ENCODE data around the gene GABPA.
A peak's percentile ranks its signal among the peaks of the same experiment; 100 is the strongest.
"Not testable (repeated sequence)": the region's sequence is repeated elsewhere in the genome, so short reads cannot be mapped to it uniquely, and the experiment has no call there.

The GABPA gene

DNA sequence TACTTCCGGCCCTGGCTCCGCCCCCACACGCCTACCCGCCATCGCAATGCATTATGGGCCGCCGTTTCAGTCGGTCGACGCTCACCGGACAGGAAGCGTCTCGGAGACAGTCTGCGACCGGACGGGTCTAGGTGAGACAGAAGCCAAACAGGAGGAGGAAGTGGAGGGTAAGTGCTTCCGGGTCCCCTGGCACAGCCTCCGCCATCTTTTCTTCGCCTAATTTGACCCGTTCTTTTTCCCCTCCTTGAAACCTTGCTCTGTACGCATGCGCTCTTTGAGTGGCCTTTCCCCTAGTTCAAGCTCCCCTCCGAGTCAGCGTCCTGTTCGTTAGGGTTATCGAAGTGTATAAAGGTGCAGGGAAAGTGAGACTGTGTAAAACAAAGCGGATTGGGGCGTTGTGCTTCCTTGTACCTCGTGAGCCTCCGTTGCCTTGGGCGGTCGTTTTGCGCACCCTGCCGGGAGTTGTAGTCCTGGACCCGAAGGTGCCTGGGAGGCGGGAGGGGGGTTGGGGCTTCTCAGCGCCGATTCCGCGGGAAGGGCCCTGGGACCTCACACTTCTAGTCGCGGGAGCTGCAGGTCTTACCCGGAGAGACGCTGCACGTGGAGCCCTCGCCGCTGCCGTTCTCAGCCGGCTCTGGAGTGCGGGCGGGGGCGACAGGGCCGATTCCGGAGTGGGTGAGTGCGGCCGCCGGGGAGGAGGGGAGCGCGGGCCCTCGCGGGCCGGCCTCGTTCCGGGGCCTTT lies at the start of gene GABPA, which contains the start of gene ATP5PF:
Gene GABPA (plus strand): TSS at position 69 of the 742 bp plus-strand sequence. CDS start 6,627 bp downstream, outside the sequence.
Gene ATP5PF (minus strand): TSS at position 1 of the 742 bp plus-strand sequence. CDS start 5,110 bp downstream, outside the sequence.
- DNase-seq (ENCODE audit: low spot score), result peak; percentile 98

GRCh38 chr21:25687787-25688186 lies 47.0 kb upstream of the GABPA start:
- DNase-seq (ENCODE audit: low spot score), result no peak

DNA sequence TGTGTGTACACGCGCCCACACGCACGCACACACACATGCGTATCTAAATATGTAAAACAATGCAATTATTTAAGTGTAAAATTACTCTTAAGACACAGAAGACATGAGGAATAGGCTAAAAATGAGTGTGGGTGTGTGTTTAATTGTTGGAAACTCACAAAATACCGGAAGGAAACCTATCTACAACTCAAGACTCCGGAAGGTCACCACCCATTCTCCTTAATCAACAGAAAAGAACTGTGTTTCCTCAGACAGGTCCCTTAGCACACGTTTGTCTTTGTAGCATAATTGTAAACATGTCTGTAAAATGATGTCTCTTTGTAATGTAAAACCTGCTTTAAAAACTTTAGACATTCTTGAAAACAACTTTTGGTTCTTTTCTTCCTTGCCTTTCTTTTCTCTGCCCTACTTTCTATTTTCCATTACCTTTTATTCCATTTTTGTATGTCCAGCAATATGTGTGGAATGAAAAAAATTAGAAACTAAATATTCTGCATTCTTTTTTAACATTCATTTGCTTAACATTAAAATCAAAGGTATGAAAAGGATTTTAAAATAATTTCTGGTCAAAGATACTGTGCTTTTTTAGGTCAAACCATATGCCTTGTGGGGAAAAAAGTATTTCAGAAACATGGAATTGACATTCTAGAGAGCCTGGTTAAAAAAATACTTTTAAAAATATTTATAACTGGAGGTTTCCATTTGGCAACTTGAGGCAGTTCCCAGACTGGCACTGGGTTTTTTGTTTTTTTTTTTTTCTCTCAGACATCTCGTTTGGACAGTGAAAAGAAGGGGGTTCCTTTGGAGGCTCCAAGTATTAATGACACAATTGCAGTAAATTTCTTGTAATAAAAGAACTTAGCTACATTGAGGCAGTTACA lies 46.3 kb upstream of the GABPA start:
- DNase-seq (ENCODE audit: low spot score), result no peak

DNA sequence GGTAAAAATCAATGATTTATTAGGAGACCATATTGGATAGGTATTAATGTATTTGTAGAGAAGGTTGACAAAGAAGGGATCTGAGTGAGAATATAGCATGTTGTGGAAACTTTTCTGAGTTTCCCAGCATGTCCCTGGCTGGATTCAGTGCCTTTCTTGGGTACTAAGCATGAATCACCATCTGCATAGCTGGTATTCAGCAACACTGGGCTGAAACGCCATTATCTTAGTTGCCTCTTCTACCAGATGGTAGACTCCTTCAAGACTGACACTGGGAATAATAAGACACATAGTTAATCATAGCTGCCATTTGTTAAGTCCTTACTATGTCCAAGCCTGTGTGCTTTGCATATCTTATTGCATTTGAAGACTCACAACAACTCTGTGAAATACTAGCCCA lies 45.5 kb upstream of the GABPA start:
- no peak for DNase-seq (ENCODE audit: low spot score)

- no peak for DNase-seq (ENCODE audit: low spot score)
These were observed 42.8 kb upstream of the GABPA start for GRCh38 chr21:25691976-25692375.

- not testable (repeated sequence) for DNase-seq (ENCODE audit: low spot score)
These were observed 39.3 kb upstream of the GABPA start for GRCh38 chr21:25695461-25695860.

DNA sequence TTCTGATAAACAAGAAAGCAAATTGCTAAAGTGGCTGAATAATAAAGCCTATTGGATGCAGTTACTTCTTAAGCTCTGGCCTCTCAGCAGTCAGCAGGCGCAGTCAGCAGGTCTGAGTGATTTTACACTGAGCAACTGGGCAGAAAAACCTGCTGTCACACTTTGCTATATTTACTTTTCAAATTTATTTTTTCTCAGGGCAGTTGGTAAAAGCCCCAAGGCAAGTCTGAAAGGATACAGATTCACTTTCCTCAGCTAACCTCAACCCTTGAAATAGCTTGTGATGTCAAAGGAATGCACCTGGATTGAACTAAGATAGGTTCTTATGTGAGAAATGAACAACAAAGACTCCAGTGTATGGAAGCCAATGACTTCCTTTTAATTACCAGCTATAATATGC lies 34.0 kb upstream of the GABPA start:
- no peak for DNase-seq (ENCODE audit: low spot score)

- no peak for DNase-seq (ENCODE audit: low spot score)
These were observed 33.2 kb upstream of the GABPA start for GRCh38 chr21:25701529-25701928.

GRCh38 chr21:25708467-25709065 lies 26.2 kb upstream of the GABPA start:
- DNase-seq (ENCODE audit: low spot score), result peak; percentile 71

DNA sequence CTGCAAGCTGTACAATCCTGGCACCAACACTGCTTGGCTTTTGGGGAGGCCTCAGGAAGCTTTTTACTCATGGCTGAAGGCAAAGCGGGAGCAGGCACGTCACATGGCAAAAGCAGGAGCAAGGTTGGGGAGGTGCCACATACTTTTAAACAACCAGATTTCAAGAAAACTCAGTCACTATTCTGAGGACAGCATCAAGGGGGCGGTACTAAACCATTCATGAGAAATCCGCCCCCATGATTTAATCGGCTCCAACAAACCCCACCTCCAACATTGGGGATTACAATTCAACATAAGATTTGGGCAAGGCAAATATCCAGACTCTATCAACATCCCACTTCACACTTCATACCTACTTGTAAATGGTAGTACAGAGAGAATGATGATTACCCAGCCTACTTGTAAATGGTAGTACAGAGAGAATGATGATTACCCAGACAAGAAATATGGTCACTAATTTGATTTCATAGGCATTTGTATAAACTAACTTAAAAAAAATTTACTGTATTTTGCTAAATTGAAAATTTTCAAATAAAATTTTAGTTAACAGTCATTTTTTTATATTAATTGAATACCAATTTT lies 25.0 kb upstream of the GABPA start:
- DNase-seq (ENCODE audit: low spot score), result no peak

DNA sequence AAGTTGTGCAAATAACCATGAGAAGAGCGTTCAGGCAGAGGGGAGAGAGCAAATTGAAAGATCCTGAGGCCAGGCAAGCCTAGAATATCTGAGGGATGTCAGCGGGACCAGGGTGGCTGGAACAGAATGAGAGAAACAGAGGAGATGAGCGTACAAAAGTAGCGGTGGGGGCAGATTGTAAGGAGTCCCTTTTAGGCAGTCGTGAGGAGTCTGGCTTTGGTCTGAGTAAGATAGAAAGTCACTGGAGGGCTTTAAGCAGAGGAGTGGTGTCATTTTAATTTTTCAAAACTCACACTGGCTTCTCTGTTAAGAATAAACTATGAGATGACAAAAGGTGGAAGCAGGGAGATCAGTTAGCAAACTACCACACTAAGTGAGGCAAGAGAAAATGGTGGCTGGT lies 24.2 kb upstream of the GABPA start:
- no peak for DNase-seq (ENCODE audit: low spot score)

DNA sequence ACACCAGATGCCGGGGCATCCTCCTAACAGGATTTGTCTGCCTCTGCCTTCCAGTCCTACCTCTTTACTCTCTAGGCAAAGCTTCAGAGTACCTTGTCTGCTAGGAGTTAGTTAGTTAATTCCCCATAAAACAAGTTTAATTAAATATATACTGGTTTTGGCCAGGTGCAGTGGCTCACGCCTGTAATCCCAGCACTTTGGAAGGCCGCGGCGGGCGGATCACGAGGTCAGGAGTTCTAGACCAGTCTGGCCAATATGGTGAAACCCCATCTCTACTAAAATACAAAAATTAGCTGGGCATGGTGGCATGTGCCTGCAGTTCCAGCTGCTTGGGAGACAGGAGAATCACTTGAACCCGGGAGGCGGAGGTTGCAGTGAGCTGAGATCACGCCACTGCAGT lies 20.7 kb upstream of the GABPA start:
- not testable (repeated sequence) for DNase-seq (ENCODE audit: low spot score)

GRCh38 chr21:25717491-25718147 lies 17.2 kb upstream of the GABPA start:
- DNase-seq (ENCODE audit: low spot score), result no peak

GRCh38 chr21:25721987-25722386 lies 12.8 kb upstream of the GABPA start:
- no peak for DNase-seq (ENCODE audit: low spot score)

- no peak for DNase-seq (ENCODE audit: low spot score)
These were observed 12.1 kb upstream of the GABPA start for GRCh38 chr21:25722631-25723030.

GRCh38 chr21:25732091-25732760 lies 2.5 kb upstream of the GABPA start:
- no peak for DNase-seq (ENCODE audit: low spot score)

DNA sequence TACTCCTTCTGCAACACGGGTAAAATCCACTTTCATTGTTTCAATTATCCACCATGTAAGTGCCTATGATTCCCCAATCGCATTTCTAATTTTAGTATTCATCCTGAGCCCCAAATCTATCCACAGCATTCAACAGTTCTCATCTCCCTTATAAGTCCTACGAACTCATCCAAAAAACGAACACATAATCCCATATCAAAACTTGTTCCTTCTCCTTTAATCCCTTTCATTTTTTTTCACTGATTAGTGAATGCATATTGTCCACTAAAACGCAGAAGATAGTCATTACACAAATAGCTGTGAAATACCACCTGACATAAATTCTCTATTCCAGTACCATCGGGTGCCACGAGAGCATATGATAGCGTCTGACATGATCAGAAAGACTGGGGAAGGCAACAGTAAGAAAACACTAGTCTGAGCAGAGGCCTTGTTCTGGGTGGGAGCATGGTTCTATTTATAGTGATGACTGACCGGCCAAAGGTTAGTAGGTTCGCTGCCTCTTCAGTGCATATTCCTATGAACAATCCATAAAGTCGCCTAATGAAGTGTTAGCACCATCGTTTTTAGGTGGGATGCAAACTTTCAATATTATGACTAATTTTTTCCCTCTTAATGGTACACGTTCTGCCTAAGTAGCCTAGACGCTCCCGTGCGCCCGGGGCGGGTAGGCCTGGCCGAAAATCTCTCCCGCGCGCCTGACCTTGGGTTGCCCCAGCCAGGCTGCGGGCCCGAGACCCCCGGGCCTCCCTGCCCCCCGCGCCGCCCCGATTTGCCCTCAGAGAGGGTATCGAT lies 716 bp upstream of the GABPA start:
- DNase-seq (ENCODE audit: low spot score), result no peak

- DNase-seq (ENCODE audit: low spot score), result no peak
These were observed 193 bp upstream of the GABPA start for GRCh38 chr21:25734654-25734903.

- DNase-seq (ENCODE audit: low spot score), result peak; percentile 75
These were observed 1.1 kb downstream of the GABPA start for GRCh38 chr21:25735646-25736597.

Measured in CD4-positive, alpha-beta T cell treated with Interleukin-2 at 100 ng/mL for 4 hours (primary cell).